NB4 (cell line): ENCODE data around the gene ARFRP1.

ENCODE experiments used
- DNase-seq: peaks from one replicate; pipeline ENCODE4 v3.0.0; 2010; ENCODE audit warnings: low read depth
- H3K4me3 ChIP-seq: one replicate; pipeline ENCODE4 v1.5.1; 2011; ENCODE audit warnings: mild to moderate bottlenecking, low read depth, low read length, moderate library complexity
- MYC ChIP-seq: IDR thresholded peaks from 2 replicates; pipeline ENCODE4 v1.6.1; 2011; ENCODE audit warnings: low read depth, low read length
- POLR2A ChIP-seq: IDR thresholded peaks from 2 replicates; pipeline ENCODE4 v1.6.1; 2011; ENCODE audit warnings: mild to moderate bottlenecking; ENCODE audit not compliant: insufficient read length; ENCODE audit errors: extremely low read depth
- TF ChIP-seq, protein P1 (sequence below): IDR thresholded peaks from one replicate; pipeline ENCODE4 v1.5.1; 2012; ENCODE audit warnings: low read depth, low read length
- TF ChIP-seq, protein P2 (sequence below): IDR thresholded peaks from 2 replicates; pipeline ENCODE4 v1.6.1; 2011; ENCODE audit warnings: low read depth, low read length

Gene ARFRP1

DNA sequence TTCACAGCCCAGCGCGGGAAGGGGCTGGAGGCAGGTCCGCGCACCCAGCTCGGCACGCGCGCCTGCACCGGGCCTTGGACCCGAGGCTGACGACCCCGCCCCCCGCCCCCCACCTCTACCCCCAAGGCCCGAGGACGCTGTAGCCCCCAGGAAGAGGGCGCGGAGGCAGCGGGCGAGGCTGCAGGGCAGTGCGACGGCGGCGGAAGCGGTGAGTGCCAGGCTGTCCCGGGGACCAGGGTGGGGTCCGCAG, 29.8 kb upstream of the ARFRP1 start:
- no peak for TF ChIP-seq POLR2A
- TF ChIP-seq, protein P1, sequence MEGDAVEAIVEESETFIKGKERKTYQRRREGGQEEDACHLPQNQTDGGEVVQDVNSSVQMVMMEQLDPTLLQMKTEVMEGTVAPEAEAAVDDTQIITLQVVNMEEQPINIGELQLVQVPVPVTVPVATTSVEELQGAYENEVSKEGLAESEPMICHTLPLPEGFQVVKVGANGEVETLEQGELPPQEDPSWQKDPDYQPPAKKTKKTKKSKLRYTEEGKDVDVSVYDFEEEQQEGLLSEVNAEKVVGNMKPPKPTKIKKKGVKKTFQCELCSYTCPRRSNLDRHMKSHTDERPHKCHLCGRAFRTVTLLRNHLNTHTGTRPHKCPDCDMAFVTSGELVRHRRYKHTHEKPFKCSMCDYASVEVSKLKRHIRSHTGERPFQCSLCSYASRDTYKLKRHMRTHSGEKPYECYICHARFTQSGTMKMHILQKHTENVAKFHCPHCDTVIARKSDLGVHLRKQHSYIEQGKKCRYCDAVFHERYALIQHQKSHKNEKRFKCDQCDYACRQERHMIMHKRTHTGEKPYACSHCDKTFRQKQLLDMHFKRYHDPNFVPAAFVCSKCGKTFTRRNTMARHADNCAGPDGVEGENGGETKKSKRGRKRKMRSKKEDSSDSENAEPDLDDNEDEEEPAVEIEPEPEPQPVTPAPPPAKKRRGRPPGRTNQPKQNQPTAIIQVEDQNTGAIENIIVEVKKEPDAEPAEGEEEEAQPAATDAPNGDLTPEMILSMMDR = no peak
- TF ChIP-seq, protein P2, sequence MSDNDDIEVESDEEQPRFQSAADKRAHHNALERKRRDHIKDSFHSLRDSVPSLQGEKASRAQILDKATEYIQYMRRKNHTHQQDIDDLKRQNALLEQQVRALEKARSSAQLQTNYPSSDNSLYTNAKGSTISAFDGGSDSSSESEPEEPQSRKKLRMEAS = no peak
- TF ChIP-seq MYC = no peak
- H3K4me3 ChIP-seq = no peak overlapping the region
- no peak for DNase-seq

DNA sequence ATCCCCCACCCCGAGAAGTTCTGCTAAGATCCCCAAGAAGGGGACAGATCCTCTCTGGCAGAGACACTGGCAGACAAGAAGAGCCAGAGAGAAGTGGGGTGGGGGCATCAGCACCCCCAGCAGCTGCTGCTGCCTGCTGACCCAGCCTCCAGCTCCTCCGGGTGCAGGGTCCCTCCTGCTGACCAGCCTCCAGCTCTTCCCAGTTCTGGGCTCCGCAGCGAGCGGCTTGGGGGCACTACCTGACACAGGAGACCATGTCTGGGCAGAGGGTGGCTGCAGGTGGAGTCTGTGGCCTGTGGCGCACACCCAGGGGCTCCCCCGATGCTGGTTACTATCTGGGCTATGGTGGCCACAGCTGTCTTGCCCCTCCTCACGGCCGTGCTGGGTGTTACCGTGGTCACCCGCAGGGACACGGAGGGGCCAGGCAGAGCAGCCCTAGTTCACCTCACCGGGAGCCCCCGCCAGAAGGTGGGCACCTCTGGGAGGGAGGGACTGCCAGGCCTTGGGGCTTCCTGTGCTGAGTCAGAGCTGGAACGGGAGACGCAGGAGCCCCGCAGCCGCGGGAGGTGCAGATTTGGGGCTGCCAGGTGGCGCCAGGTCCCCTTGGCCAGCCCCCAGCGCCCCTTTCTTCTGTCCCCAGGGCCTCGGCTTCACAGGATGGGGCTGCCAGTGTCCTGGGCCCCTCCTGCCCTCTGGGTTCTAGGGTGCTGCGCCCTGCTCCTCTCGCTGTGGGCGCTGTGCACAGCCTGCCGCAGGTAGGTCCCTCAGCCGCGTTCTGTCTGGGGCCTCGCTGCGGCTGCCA, 29.3 kb upstream of the ARFRP1 start:
- TF ChIP-seq POLR2A = no peak
- TF ChIP-seq MYC = no peak
- TF ChIP-seq, protein P1 = no peak
- TF ChIP-seq, protein P2 = no peak
- H3K4me3 ChIP-seq = no peak overlapping the region
- DNase-seq = no peak

DNA sequence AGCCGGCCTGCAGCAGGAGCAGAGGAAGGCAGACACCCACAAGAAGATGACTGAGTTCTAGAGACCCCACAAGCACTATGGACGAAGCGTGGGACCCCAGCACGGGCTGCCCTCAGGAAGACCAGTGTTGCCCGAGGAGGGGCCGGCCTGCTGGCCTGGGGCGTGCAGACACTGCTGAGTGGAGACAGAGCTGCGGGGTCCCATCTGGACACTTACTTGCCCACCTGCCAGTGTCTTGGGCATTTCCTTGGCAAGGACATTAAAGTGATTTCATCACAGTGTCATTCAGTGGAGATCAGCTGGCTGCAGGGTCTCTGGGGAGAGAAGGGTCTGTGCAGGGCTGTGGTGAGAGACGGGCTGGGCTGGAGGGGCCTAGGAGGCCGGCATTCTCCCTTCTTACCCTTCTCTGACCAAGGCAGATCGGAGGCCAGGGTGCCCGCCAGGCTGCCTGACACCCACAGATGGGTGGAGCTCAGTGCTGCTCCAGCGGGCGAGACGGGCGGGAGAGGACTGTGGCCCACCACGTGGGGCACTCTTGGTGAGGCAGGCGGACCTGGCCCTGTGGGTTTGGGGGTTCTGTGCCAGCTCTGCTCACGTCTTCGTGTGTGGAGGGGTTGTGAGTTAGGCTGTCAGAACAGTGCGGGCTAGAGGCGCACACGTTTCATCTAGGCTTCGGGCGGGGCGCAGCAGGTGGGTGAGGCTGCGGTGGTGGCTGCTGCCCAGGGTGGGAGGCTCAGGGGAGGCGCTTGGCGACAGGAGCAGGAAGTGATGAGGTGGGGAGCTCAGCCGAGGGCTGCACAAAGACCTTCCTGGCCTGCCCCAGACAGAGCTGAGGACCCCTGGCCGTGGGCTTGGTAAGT, 28.3 kb upstream of the ARFRP1 start, which contains the start of gene LIME1:
LIME1 (plus strand) TSS at position 806 of the 860 bp plus-strand sequence. CDS start 886 bp downstream, outside the sequence.
- DNase-seq = no peak
- TF ChIP-seq, protein P2 = no peak
- TF ChIP-seq, protein P1 = no peak
- TF ChIP-seq POLR2A (no peak), MYC (no peak)
- H3K4me3 ChIP-seq = no peak within 1 kb of the TSS

DNA sequence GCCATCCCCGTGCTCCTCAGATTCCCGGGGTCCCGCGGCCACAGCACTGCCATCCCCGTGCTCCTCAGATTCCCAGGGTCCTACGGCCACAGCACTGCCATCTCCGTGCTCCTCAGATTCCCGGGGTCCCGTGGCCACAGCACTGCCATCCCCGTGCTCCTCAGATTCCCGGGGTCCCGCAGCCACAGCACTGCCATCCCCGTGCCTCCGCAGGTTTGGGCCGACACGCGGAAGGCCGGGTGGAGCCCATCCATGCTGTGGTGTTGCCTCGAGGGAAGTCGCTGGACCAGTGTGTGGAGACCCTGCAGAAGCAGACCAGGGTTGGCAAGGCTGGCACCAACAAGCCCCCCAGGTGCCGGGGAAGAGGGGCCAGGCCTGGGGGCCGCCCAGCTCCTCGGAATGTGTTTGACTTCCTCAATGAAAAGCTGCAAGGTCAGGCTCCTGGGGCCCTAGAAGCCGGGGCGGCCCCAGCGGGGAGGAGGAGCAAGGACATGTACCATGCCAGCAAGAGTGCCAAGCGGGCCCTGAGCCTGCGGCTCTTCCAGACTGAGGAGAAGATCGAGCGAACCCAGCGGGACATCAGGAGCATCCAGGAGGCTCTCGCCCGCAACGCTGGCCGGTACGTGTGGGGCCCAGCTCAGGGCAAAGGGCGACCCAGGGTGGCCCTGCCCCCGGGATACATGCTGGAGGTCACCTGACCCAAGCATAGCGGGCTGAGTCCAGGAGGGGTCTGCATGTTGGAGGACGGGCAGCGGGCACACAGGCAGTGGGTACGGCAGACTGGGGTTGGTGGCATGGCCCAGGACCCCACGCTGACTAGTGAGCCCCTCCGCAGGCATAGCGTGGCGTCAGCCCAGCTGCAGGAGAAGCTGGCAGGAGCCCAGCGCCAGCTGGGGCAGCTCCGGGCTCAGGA, 27.4 kb upstream of the ARFRP1 start:
- no peak overlapping the region for H3K4me3 ChIP-seq
- no peak for DNase-seq
- TF ChIP-seq, protein P2 = no peak
- TF ChIP-seq, protein P1 = no peak
- TF ChIP-seq MYC = no peak
- TF ChIP-seq POLR2A = no peak

DNA sequence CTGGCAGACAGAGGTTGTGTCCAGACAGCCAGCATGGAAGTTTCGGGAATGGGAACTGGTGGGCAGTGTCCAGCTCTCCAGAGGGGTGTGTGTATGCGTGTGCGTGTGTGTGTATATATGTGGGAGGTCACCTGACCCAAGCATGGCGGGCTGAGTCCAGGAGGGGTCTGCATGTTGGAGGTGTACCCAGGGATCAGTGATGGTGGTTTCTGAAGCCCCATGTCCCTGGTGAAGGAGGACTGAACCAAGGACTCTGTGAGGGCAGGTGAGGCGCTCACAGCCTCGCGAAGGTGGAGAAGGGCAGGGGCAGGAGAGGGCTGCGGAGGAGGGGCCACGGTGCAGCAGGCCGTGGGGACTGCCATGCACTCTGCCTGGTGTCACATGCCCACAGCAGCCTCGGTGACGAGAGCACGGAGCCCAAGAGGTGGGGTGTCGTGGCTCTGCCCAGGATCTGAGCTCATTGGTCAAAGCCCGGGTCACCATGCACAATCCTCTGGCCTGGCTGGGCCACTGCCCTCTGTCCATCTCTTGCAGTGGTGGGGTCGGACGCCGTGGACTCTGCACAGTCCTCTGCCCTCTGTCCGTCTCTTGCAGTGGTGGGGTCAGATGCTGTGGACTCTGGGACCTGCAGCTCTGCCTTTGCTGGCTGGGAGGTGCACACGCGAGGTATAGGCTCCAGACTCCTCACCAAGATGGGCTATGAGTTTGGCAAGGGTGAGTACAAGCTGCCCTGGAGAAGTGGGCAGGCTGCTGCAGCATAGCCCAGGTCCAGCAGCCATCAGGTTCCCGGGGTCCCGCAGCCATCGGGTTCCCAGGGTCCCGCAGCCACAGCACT, 26.6 kb upstream of the ARFRP1 start:
- TF ChIP-seq MYC = no peak
- no peak overlapping the region for H3K4me3 ChIP-seq
- DNase-seq = no peak
